HG03196 (cell line): ENCODE data around the gene NFATC2.
"Not testable (repeated sequence)": the region's sequence is repeated elsewhere in the genome, so short reads cannot be mapped to it uniquely, and the experiment has no call there.

ENCODE experiments used
- ATAC-seq: cut with Tn5 transposase; IDR thresholded peaks from one replicate; pipeline ENCODE4 v1.9.1; 2021; ENCODE audit not compliant: unreplicated experiment

Gene NFATC2

GRCh38 chr20:51495921-51496545 lies 46.5 kb downstream of the NFATC2 start:
- ATAC-seq, result no peak

DNA sequence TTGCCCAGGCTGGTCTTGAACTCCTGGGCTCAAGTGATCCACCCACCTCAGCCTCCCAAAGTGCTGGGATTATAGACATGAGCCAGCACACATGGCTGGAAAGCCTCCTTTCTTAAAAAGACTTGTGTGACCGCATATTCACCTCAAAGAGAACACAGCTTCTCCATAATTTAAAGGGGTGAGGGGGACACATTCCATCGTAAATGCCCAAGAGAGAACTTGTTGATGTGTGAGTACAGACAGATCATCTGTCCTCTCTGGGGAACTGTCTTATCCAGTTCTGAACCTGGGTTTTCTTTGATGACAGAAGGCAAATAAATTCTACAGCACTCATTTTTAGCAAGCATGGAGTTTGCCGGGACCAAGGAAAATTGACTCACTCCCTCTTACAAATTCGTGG lies 47.2 kb downstream of the NFATC2 start:
- no peak for ATAC-seq

- no peak for ATAC-seq
Observed at GRCh38 chr20:51494241-51495110, 48.0 kb downstream of the NFATC2 start.

DNA sequence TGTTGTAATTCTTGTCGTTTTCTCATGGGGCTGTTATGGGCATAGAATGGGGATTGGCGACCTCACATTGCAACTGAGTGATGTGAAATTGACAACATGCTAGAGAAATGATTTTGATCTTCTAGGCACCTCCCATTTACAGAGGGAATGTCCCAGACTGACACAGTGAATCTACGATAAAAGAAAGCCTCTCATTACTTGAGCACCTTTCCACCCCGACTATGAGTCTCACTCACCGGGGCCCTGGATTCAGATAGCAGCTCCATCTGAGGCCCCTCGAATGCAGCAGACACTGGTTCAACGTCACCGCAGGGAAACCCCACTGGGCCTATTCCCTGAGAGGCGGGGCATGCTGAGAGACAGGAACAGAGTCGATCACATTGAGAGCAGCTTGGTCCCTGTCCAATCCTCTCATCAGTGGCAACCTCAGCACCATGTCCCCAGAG lies 49.1 kb downstream of the NFATC2 start:
- no peak for ATAC-seq

DNA sequence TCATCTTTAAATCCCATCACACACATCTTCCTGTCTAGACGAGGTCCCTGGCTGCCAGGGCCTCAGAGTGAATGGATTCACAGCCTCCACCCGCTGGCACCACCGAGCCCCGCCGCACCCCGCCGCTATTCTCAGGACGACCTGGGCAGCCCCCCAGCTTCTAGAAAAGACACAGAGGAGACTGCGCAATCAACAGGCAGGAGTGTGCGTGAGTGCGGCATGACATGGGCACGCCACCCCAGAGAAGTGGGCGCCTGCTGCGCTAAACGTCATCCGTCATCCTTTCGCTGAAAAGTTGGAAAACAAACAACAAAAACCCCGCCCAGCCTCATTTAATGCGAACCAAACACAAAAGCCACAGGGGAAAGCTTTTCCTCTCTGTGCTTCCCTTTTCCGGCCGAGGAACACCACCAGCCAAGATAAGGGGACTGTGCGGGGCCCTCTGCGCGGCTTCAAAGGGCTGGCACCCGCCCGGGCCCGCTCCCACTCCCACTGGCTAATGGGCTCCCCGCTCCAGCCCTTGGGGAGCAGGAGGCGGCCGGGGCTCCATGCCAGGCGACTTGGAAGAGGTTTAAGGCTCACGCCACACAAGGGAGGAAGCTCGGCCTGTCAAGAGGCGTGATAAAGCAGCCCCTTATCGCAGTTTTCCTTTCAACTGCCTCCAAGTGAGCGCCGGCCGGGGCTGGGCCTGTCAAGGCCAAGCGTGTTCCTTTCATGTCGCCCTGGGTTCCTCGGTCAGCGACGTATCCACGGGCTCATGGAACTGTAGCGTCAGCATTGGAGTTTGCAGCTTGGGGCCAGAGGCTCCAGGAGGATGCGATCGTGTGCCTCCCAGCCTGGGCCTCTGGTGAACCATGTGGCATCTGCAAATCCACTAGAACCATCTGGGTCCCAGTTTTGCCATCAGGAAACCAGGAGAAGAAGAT lies 50.1 kb downstream of the NFATC2 start:
- no peak for ATAC-seq

- no peak for ATAC-seq
Observed at GRCh38 chr20:51491393-51491792, 51.1 kb downstream of the NFATC2 start.

DNA sequence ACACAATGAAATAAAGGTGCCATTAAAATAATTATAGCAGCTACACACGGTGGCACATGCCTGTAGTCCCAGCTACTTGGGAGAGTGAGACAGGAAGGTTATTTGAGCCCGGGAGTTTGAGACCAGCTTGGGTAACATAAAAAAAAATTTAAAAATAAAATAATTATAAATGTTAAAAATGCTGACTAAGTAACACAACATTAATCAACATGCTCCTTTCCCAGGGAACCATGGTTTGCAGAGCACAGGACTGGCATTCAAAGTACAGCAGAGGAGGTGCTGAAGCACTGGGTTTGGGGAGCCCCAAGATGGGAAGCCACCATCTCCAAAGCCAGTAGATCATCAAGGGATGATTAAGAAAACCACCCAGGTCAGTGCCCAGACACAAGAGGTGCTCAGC lies 51.9 kb downstream of the NFATC2 start:
- no peak for ATAC-seq

GRCh38 chr20:51489611-51490010 lies 52.9 kb downstream of the NFATC2 start:
- no peak for ATAC-seq

DNA sequence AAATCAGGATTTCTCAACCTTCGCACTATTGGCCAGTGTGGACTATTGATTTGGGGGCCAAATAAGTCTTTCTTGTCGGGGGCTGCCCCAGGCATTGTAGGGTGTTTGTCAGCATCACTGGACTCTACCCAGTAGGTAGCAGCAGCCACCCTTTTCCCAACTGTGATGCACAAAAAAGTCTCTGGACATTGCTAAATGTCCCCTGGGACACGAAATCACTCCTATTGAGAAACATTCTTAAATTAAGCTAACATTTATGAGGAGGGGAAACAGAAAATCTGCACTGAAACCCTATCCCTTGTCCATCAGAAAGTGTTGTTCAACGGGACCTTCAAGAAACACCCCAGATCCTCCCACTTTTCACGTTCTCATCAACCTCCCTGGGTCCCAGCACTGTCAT lies 54.2 kb downstream of the NFATC2 start:
- ATAC-seq, result no peak

DNA sequence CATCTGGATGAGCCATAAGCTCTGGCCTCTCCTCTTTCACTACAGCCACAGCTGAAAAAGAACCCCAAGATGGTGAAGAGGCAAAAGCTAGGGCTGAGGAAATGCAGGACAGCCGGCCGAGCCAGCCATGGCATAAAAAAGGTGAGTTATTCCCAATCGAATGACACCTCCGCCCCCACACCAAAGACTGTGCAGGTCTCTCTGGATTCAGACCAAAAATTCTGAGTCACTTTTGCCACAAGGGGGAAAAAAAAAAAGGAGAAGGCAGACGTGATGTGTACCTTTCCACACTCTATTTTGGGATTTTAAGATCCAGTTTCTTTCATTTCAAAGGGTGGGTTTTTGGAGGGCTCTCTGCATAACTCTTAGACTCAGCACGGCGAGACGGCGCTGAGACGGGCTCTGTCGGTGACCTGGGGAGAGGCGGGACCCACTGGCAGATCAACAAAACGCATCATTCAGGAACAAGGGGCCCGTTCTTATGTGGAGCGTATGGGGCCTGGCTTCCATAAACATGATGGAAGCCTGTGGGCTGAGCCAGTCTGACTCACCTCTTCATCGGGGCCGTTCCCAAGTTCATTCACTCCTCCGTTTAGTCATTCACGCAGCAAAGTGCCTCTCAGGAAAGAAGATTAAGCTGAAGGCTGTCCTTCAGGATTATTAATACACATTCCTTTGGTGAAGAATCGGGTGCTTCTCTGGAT lies 54.8 kb downstream of the NFATC2 start:
- no peak for ATAC-seq

DNA sequence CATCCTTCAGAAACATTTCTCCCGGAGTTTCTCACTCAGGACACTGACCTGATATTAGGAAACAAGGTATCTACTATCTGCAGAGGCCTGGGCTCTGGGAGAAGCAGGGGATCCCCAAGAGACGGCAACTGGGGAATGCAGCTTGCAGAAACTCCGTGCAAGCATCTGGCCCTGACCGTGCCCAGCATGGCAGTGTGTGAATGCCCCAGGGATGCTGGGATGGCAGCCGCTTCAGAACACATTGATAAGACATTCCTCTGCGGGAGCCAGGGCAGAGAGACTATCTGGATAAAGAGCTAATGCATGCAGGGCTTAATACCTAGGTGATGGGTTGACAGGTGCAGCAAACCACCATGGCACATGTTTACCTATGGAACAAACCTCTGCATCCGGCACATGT lies 55.4 kb downstream of the NFATC2 start:
- no peak for ATAC-seq

DNA sequence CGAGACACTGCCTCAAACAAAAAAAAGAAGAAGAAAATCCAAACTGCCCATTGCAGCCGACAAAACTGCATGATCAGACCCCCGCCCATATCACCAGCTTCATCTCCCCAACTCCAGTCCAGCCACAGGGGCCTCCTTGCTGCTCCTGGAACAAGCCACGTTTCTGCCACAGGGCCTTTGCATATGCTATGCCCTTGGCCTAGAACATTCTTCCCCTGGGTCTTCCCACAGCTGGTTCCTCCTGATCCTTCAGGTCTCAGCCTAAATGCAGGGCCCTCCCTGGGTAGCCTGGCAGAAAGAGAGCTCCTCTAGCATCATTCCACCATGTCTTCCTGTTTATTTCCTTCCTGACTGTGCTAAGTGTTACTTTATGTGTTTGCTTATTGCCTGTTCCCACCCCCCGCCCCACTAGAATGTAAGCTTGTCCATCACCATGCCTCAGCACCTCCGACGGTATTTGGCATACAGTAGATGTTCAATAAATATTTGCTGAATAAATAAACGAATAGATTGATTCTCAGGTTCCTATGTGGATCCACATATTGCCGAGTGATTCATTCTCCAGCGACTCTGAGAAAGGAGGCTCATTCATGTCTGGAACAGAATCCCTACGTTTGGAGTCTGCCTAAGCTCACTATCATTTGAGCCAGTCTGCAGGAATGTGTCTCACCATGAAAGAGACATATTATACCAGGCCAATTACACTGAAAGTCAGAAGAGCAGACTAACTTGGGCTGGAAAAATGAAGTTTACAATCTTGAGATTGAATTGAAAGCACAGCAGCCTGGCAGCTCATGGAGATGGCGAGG lies 56.1 kb downstream of the NFATC2 start:
- no peak for ATAC-seq

DNA sequence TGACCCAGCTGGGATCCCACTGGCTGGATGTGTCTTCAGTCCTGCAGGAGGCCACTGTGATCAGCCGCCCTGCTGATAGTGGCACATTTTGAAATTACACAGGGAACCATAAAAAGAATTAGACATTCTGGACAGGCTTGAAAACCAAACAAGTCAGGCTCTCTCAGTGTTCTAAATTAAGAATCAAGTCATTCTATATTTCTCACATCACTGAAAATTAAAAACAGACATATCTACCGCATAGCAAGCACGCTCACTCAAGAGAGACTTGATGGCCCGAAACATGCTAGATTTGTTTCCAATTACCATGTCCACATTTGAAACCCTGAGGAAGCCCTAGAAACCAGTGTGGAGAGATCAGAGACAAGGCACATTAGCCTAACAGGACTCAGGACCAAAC lies 57.7 kb downstream of the NFATC2 start:
- no peak for ATAC-seq

GRCh38 chr20:51484141-51484815 lies 58.2 kb downstream of the NFATC2 start:
- ATAC-seq, result no peak

- no peak for ATAC-seq
Observed at GRCh38 chr20:51482836-51483473, 59.6 kb downstream of the NFATC2 start.

- no peak for ATAC-seq
Observed at GRCh38 chr20:51481341-51481914, 61.1 kb downstream of the NFATC2 start.

- ATAC-seq, result peak; percentile 76
Observed at GRCh38 chr20:51480507-51481270, 61.8 kb downstream of the NFATC2 start.

DNA sequence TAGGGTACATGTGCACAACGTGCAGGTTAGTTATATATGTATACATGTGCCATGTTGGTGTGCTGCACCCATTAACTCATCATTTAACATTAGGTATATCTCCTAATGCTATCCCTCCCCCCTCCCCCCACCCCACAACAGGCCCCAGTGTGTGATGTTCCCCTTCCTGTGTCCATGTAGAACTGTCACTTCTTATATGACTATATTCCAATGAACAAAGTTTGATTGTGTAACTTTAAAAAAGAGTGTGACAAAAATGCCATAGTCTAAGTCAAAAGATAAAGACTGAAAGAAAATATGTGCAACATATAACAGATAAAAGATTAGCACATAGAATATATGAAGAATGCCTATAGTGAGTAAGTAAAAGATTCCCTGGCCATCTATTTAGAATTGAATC lies 66.4 kb downstream of the NFATC2 start:
- ATAC-seq, result not testable (repeated sequence)
